Measurements from ENCODE around the gene PALMD. TPM values are rescaled to one million over a fixed set of nuclear protein-coding genes. Genes with fewer than 3 reads are reported as not detected.

The PALMD gene
- total RNA-seq, 1 experiment from 2014 or later, result not detected

DNA sequence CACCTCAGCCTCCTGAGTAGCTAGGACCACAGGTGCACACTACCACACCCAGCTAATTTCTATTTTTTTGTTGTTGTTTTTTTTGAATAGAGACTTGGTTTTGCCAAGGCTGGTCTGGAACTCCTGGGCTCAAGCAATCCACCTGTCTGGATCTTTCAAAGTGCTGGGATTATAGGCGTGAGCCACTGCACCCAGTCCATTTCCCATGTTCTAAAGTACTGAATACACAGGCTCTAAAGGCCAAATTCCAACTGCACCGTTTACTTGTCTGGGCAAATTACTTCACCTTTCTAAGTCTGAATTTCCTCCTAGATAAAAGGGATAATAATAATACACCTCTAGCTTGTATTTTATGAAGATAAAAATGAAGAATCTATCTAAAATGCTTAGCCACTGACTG is 80.9 kb downstream of the PALMD start:
- Histone ChIP-seq H3K4me2 (ENCODE audit: insufficient read depth, insufficient read length, low read length) (no peak overlapping the region), H3K14ac (ENCODE audit: insufficient read depth, low read length) (no peak overlapping the region), H2BK120ac (ENCODE audit: low read depth, low read length, poor library complexity, severe bottlenecking) (no peak overlapping the region), H3K4me1 (ENCODE audit: insufficient read depth, low read length) (peaks cover 2% of the 10 kb centered on the region; the same call in 1 of the 2 replicates), H2AK5ac (ENCODE audit: insufficient read length, low read length) (no peak overlapping the region), H3K23ac (ENCODE audit: insufficient read length, low read depth, low read length) (no peak overlapping the region), H3T11ph (ENCODE audit: low read length) (no peak overlapping the region), H3K9ac (ENCODE audit: extremely low read depth, insufficient read length, low read length) (no peak overlapping the region), H3K79me2 (ENCODE audit: insufficient read depth, low read length) (no peaks in the 10 kb centered on the region), H2BK12ac (ENCODE audit: insufficient read length, low read depth, low read length) (no peak overlapping the region), H3K27ac (ENCODE audit: insufficient read length, low read depth, low read length) (no peak overlapping the region), H2BK15ac (ENCODE audit: low read depth, low read length) (no peak overlapping the region), H3K56ac (ENCODE audit: insufficient read length, low read depth, low read length) (no peak overlapping the region), H4K91ac (ENCODE audit: insufficient read length, low read depth, low read length) (no peak overlapping the region), H3K23me2 (ENCODE audit: insufficient read length, low read depth, low read length, poor library complexity, severe bottlenecking) (no peaks in the 10 kb centered on the region), H4K5ac (ENCODE audit: insufficient read length, low read depth, low read length) (no peak overlapping the region), H4K20me1 (ENCODE audit: control insufficient read depth, insufficient read depth, insufficient read length) (no peaks in the 10 kb centered on the region), H2BK5ac (ENCODE audit: insufficient read length, low read length) (no peak overlapping the region), H2BK20ac (ENCODE audit: low read depth, low read length, poor library complexity, severe bottlenecking) (no peak overlapping the region), H3K9me3 (ENCODE audit: control insufficient read depth, low read depth, low read length) (no peaks in the 10 kb centered on the region), H3K79me1 (ENCODE audit: insufficient read depth, low read depth, low read length, poor library complexity, severe bottlenecking) (no peaks in the 10 kb centered on the region), H2AFZ (ENCODE audit: low read length) (no peak overlapping the region), H3K27me3 (ENCODE audit: insufficient read depth, low read length) (no peaks in the 10 kb centered on the region), H3K4ac (ENCODE audit: low read depth, low read length) (no peak overlapping the region), H4K8ac (replicated peaks; ENCODE audit: insufficient read length, low read depth, low read length) (no peak overlapping the region), H3K18ac (ENCODE audit: insufficient read length, low read depth, low read length) (no peak overlapping the region)
- Mint-ChIP-seq H3K9me3 (no peaks in the 10 kb centered on the region), H3K27me3 (ENCODE audit: low read depth) (no peaks in the 10 kb centered on the region), H3K4me1 (peaks cover 21 to 24% of the 10 kb centered on the region in 2 experiments), H3K27ac (peak overlapping the region in 1 of 3 experiments; percentile 76; a peak in 1 of 7 replicates), H3K4me3 (no peak overlapping the region), H3K36me3 (ENCODE audit: insufficient read depth in 1 of 3, low read depth in 3 of 3) (no peaks in the 10 kb centered on the region)
- WGBS (ENCODE audit: extremely low coverage, insufficient read length, low lambda C conversion rate), result no CpG with 5 or more reads among the region's 2 CpGs
- no peak for DNase-seq
- TF ChIP-seq, protein P1, sequence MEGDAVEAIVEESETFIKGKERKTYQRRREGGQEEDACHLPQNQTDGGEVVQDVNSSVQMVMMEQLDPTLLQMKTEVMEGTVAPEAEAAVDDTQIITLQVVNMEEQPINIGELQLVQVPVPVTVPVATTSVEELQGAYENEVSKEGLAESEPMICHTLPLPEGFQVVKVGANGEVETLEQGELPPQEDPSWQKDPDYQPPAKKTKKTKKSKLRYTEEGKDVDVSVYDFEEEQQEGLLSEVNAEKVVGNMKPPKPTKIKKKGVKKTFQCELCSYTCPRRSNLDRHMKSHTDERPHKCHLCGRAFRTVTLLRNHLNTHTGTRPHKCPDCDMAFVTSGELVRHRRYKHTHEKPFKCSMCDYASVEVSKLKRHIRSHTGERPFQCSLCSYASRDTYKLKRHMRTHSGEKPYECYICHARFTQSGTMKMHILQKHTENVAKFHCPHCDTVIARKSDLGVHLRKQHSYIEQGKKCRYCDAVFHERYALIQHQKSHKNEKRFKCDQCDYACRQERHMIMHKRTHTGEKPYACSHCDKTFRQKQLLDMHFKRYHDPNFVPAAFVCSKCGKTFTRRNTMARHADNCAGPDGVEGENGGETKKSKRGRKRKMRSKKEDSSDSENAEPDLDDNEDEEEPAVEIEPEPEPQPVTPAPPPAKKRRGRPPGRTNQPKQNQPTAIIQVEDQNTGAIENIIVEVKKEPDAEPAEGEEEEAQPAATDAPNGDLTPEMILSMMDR (conservative IDR thresholded peaks at IDR 0.05), result no peak

Data from H9 (cell line).